HepG2 (cell line): Measurements from ENCODE around the gene RHBDL3. TPM values are rescaled to one million over a fixed set of nuclear protein-coding genes. Genes with fewer than 3 reads are reported as not detected.
"Not testable (repeated sequence)": the region's sequence is repeated elsewhere in the genome, so short reads cannot be mapped to it uniquely, and the experiment has no call there.

ENCODE experiments used
- ATAC-seq: fragments of 200-7000 bp; cut with Tn5 transposase; 3 replicates; pipeline ENCODE4 v1.9.1; 2020; ENCODE audit warnings: mild to moderate bottlenecking, moderate library complexity
- BruUV-seq: library from RNA; stranded (reverse); fragments of 400-500 nt; replicated peaks from 2 replicates; lab custom pipeline; 2021; lab: Mats Ljungman, UMichigan
- CTCF ChIA-PET: fragments of 300-600 bp; formaldehyde crosslinking; extraction: SDS; loops from one replicate; lab custom pipeline; 2021; ENCODE audit warnings: low total read pairs, inconsistent platforms, low intra/inter-chr PET ratio; lab: Yijun Ruan, JAX
- POLR2A ChIA-PET: fragments of 350-600 bp; sonication (Branson Sonifier 250); formaldehyde crosslinking; loops from one replicate; lab custom pipeline; 2020; ENCODE audit warnings: antibody characterized with exemption, inconsistent platforms; lab: Yijun Ruan, JAX
- DNase-seq: peaks from one replicate; pipeline ENCODE4 v3.0.0-alpha.2; 2015; ENCODE audit warnings: low spot score
- FAIRE-seq: peaks from 3 replicates; lab custom pipeline; 2011; peaks lifted over from hg19 to GRCh38; lab: Jason Lieb, UNC
- H2AFZ ChIP-seq: one replicate; pipeline ENCODE4 v1.6.1; 2011; ENCODE audit warnings: low read length, inconsistent platforms
- H3K27ac ChIP-seq: fragments of 300-600 bp; 3 replicates; pipeline ENCODE4 v1.8.0; 2011; ENCODE audit warnings: mixed run types, mild to moderate bottlenecking, mixed read lengths, low read length, inconsistent platforms; ENCODE audit not compliant: insufficient read depth; ENCODE audit errors: extremely low read length
- H3K27me3 ChIP-seq, 2 experiments: fragments of 200-600 bp in 1 of 2; 2 replicates in 1 of 2; 3 replicates in 1 of 2; pipeline versions ENCODE4 v1.6.0 to v1.8.0; 2011; ENCODE audit warnings: low read length in 2 of 2, mild to moderate bottlenecking in 2 of 2, moderate library complexity in 2 of 2, inconsistent platforms in 1 of 2; ENCODE audit not compliant: insufficient read depth in 2 of 2, control insufficient read depth in 1 of 2
- H3K36me3 ChIP-seq, 2 experiments: fragments of 200-600 bp in 1 of 2; replicated peaks in 1 of 2; 2 replicates in 1 of 2; 3 replicates in 1 of 2; pipeline versions ENCODE4 v1.5.1 to v1.8.0; 2011; ENCODE audit warnings: low read length in 2 of 2, inconsistent platforms in 1 of 2; ENCODE audit not compliant: insufficient read depth in 2 of 2, control insufficient read depth in 1 of 2
- H3K4me1 ChIP-seq: 2 replicates; pipeline ENCODE4 v1.5.1; 2012; ENCODE audit warnings: low read length, inconsistent platforms; ENCODE audit not compliant: insufficient read depth
- H3K4me2 ChIP-seq: 2 replicates; pipeline ENCODE4 v1.6.0; 2011; ENCODE audit warnings: low read depth, low read length, inconsistent platforms
- H3K4me3 ChIP-seq, 3 experiments: fragments of 200-600 bp in 1 of 3; sonication (generic), shearing (Covaris generic) in 1 of 3; replicated peaks in 1 of 3; 2 replicates each; pipeline ENCODE4 v1.5.1; 2011 to 2016; ENCODE audit warnings: low read length in 3 of 3, inconsistent platforms in 2 of 3, low read depth in 2 of 3, mild to moderate bottlenecking in 2 of 3, control low read depth in 1 of 3, mixed read lengths in 1 of 3; ENCODE audit not compliant: insufficient read depth in 1 of 3
- H3K79me2 ChIP-seq: one replicate; pipeline ENCODE4 v1.6.1; 2011; ENCODE audit warnings: low read length, inconsistent platforms; ENCODE audit not compliant: insufficient read depth
- H3K9ac ChIP-seq: 2 replicates; pipeline ENCODE4 v1.6.0; 2011; ENCODE audit warnings: mild to moderate bottlenecking, low read depth, low read length, inconsistent platforms; ENCODE audit not compliant: insufficient read depth
- H3K9me3 ChIP-seq: 2 replicates; pipeline ENCODE4 v1.5.1; 2012; ENCODE audit warnings: mild to moderate bottlenecking, low read length
- H4K20me1 ChIP-seq: 2 replicates; pipeline ENCODE4 v1.6.0; 2011; ENCODE audit warnings: inconsistent platforms, mild to moderate bottlenecking, low read length, moderate library complexity; ENCODE audit not compliant: insufficient read depth
- AKAP8 ChIP-seq: sonication (generic); formaldehyde crosslinking; IDR thresholded peaks from 2 replicates; pipeline ENCODE4 v1.5.1; 2020; ENCODE audit warnings: mild to moderate bottlenecking, missing genetic modification reagents
- ATF7 ChIP-seq, 2 experiments: fragments of 450-650 bp in 1 of 2; sonication (generic) in 1 of 2; formaldehyde crosslinking in 1 of 2; IDR thresholded peaks; 2 replicates each; pipeline versions ENCODE4 v1.4.0 to v1.6.1; 2016 to 2020; ENCODE audit warnings: antibody characterized with exemption in 1 of 2, mild to moderate bottlenecking in 1 of 2, missing genetic modification reagents in 1 of 2
- BATF2 ChIP-seq: sonication (generic); formaldehyde crosslinking; IDR thresholded peaks from 2 replicates; pipeline ENCODE4 v1.8.0; 2022; ENCODE audit warnings: mild to moderate bottlenecking, missing genetic modification reagents, moderate library complexity
- NBN ChIP-seq: fragments of 450-650 bp; conservative IDR thresholded peaks from 2 replicates; pipeline ENCODE4 v1.6.1; 2017
- SYNCRIP ChIP-seq: fragments of 200-400 bp; formaldehyde crosslinking; IDR thresholded peaks from 2 replicates; pipeline ENCODE4 v1.6.1; 2018; ENCODE audit warnings: mild to moderate bottlenecking, low read depth, low read length; ENCODE audit not compliant: insufficient read depth
- ZNF17 ChIP-seq: sonication (generic); formaldehyde crosslinking; IDR thresholded peaks from 2 replicates; pipeline ENCODE4 v1.5.0; 2020; ENCODE audit warnings: mild to moderate bottlenecking, missing genetic modification reagents
- ZNF3 ChIP-seq: IDR thresholded peaks from 2 replicates; pipeline ENCODE4 v1.7.0; 2017; ENCODE audit warnings: inconsistent platforms
- WGBS: methylation state at CpG from one replicate; pipeline ENCODE4 v1.1.6; 2017; ENCODE audit warnings: low lambda C conversion rate; 5-methylcytosine and 5-hydroxymethylcytosine counted together
- in situ Hi-C: cut with HindIII; loops from 2 replicates; pipeline ENCODE4 v1.10.0; 2017; ENCODE audit warnings: low pct_unique_long_range_greater_than_20kb; ENCODE audit not compliant: extremely low pct_ligation_motif_present
- intact Hi-C: fragments of 100-400 bp; cut with micrococcal nuclease; formaldehyde crosslinking; loops from one replicate; pipeline ENCODE4 v1.10.0; 2022; ENCODE audit not compliant: unreplicated experiment
- polyA plus RNA-seq, 8 experiments: library from polyadenylated mRNA; depleted of rRNA in 3 of 8; stranded (reverse) in 7 of 8; unstranded in 1 of 8; fragments of >200 nt; fragmentation: Illumina TruSeq in 4 of 8; extraction: Trizol in 4 of 8; gene quantifications; 2 replicates each; pipeline versions ENCODE4 v1.2.1 to v1.2.3, GENCODE V29; 2011 to 2016; ENCODE audit warnings: low read depth in 4 of 8, missing spikeins in 1 of 8, mixed read lengths in 1 of 8; ENCODE audit not compliant: insufficient read depth in 1 of 8
- total RNA-seq, 5 experiments: library from RNA; depleted of rRNA; stranded (reverse); fragments of >200 nt; fragmentation: Illumina TruSeq; extraction: Trizol; gene quantifications; 2 replicates each; pipeline ENCODE4 v1.2.3, GENCODE V29; 2016; ENCODE audit warnings: low read depth in 1 of 5

RHBDL3 gene
- total and polyA plus RNA-seq, 2 of the 13 experiments (the other 11 are each of a cell fraction or from before 2014, with no cell fraction given): 0.09 TPM; not detected in 1

DNA sequence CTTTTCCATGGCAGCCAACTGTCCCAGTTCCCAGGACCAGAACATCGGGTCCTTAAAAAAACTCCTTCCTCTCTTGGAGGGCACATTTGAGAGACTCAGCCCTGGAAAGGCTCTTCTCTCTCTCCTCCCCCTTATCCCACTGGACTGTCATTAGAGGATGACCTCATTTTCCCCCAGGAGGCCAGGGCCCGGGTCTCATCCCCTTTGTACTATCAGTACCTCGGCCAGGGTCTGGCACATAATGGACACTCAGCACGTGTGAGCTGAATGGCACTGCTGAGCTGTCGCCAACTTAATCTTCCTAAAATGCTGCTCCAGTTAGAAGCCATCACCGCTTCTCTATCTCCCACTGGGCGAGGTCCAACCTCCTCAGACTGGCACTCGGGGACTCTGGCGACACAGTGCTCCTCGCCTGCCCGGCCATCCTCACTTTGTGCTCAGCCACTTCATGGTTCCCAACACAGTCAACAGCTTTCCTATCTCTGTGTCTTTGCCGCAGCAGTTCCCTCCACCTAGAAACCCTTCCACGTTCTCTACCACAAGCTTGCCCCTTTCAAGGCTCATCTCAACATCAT, 3.6 kb upstream of the RHBDL3 start:
- in situ Hi-C loops: no loop called here

DNA sequence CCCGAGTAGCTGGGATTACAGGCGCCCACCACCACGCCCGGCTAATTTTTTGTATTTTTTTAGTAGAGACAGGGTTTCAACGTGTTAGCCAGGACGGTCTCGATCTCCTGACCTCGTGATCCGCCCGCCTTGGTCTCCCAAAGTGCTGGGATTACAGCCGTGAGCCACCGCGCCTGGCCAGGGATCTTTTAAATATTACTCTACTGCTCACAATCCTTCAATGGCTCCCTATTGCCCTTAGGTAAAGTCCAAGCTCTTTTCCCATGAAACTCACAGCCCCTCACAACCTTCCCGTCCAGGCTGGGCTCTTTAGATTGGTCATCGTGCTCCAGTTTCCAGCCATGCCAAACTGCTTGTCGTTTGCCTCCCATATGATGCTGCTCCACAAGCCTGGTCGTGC, 2.1 kb upstream of the RHBDL3 start:
- intact Hi-C loops, CTCF ChIA-PET, BruUV-seq: not testable (repeated sequence)

More for the DNA sequence above, 3.6 kb upstream of the RHBDL3 start:
- ChIA-PET POLR2A (no interaction called here), CTCF (no interaction called here)
- Histone ChIP-seq H2AFZ (no peak overlapping the region), H3K4me1 (peaks cover 22% of the 10 kb centered on the region), H3K9ac (no peak overlapping the region), H3K4me3 (no peak overlapping the region), H3K9me3 (no peaks in the 10 kb centered on the region), H3K27ac (no peak overlapping the region), H4K20me1 (no peaks in the 10 kb centered on the region), H3K36me3 (no peaks in the 10 kb centered on the region), H3K79me2 (no peaks in the 10 kb centered on the region), H3K4me2 (no peak overlapping the region), H3K27me3 (peaks cover 18 to 61% of the 10 kb centered on the region in 2 experiments)
- FAIRE-seq (no peak), ATAC-seq (no peak), DNase-seq (no peak)
- no peak for TF ChIP-seq ZNF3 (CRISPR knock-in tag)
- TF ChIP-seq BATF2 (CRISPR knock-in tag): no peak
- TF ChIP-seq NBN: no peak
- TF ChIP-seq AKAP8 (CRISPR knock-in tag): no peak
- no peak for TF ChIP-seq ZNF17 (CRISPR knock-in tag)
- no peak for TF ChIP-seq SYNCRIP
- 0 out of 2 replicates have a peak, but pooled peaks have one; percentile 14 for TF ChIP-seq ATF7 (IDR thresholded peaks at IDR 0.05)
- TF ChIP-seq ATF7 (CRISPR knock-in tag; IDR thresholded peaks at IDR 0.05): no peak
- WGBS: 55% methylated on average over 13 of the region's 13 CpGs
- intact Hi-C loops: no loop called here
- BruUV-seq: no TSS peak

More for the DNA sequence above, 2.1 kb upstream of the RHBDL3 start:
- Histone ChIP-seq H3K27me3 (peaks cover 19 to 72% of the 10 kb centered on the region in 2 experiments), H3K4me1 (peaks cover 24% of the 10 kb centered on the region)
- WGBS: 77% methylated on average over 17 of the region's 17 CpGs
- DNase-seq, H3K4me3 ChIP-seq, H3K9ac ChIP-seq, H2AFZ ChIP-seq, H3K4me2 ChIP-seq, ATAC-seq, FAIRE-seq, H3K27ac ChIP-seq, H3K9me3 ChIP-seq, H3K79me2 ChIP-seq, H3K36me3 ChIP-seq, in situ Hi-C loops, POLR2A ChIA-PET, H4K20me1 ChIP-seq: not testable (repeated sequence)
